MM.1S (cell line): Measurements from ENCODE around the gene SLC18B1.

Experiments used
- DNase-seq: peaks from one replicate; pipeline ENCODE4 v3.0.0-alpha.2; 2015
- H2AFZ ChIP-seq: fragments of 300-600 bp; sonication (generic); 2 replicates; pipeline ENCODE4 v1.6.0; 2016; ENCODE audit warnings: antibody characterized with exemption, low read length
- H3F3A ChIP-seq: fragments of 300-600 bp; sonication (generic); 2 replicates; pipeline ENCODE4 v1.6.1; 2016; ENCODE audit warnings: mild to moderate bottlenecking, antibody characterized with exemption, low read length, moderate library complexity, mixed read lengths; ENCODE audit not compliant: insufficient read depth
- H3K27ac ChIP-seq: fragments of 300-600 bp; sonication (generic); 2 replicates; pipeline ENCODE4 v1.5.1; 2016; ENCODE audit warnings: mild to moderate bottlenecking, low read length
- H3K27me3 ChIP-seq: fragments of 300-600 bp; sonication (generic); replicated peaks from 2 replicates; pipeline ENCODE4 v1.6.0; 2016; ENCODE audit warnings: low read length; ENCODE audit not compliant: insufficient read depth
- H3K36me3 ChIP-seq: fragments of 300-600 bp; sonication (generic); replicated peaks from 2 replicates; pipeline ENCODE4 v1.6.1; 2016; ENCODE audit warnings: mild to moderate bottlenecking, low read length, mixed read lengths; ENCODE audit not compliant: insufficient read depth
- H3K4me1 ChIP-seq: fragments of 300-600 bp; sonication (generic); 2 replicates; pipeline ENCODE4 v1.6.1; 2016; ENCODE audit warnings: low read length, mixed read lengths
- H3K4me2 ChIP-seq: fragments of 300-600 bp; sonication (generic); 2 replicates; pipeline ENCODE4 v1.6.0; 2016; ENCODE audit warnings: low read depth, low read length
- H3K4me3 ChIP-seq: fragments of 300-600 bp; sonication (generic); 2 replicates; pipeline ENCODE4 v1.5.1; 2016; ENCODE audit warnings: low read length, mixed read lengths
- H3K79me2 ChIP-seq: fragments of 300-600 bp; sonication (generic); 2 replicates; pipeline ENCODE4 v1.6.1; 2016; ENCODE audit warnings: mixed run types, low read length, mixed read lengths
- H3K9ac ChIP-seq: fragments of 300-600 bp; sonication (generic); 2 replicates; pipeline ENCODE4 v1.6.1; 2016; ENCODE audit warnings: low read length, mixed read lengths
- H3K9me2 ChIP-seq: fragments of 300-600 bp; sonication (generic); replicated peaks from 2 replicates; pipeline ENCODE4 v1.6.1; 2016; ENCODE audit warnings: mild to moderate bottlenecking, low read length, mixed read lengths; ENCODE audit not compliant: insufficient read depth
- H3K9me3 ChIP-seq: fragments of 300-600 bp; sonication (generic); replicated peaks from 2 replicates; pipeline ENCODE4 v1.6.1; 2016; ENCODE audit warnings: mild to moderate bottlenecking, low read length, mixed read lengths; ENCODE audit not compliant: insufficient read depth
- H4K20me1 ChIP-seq: fragments of 300-600 bp; sonication (generic); 2 replicates; pipeline ENCODE4 v1.6.1; 2016; ENCODE audit warnings: mild to moderate bottlenecking, low read length, moderate library complexity, mixed read lengths; ENCODE audit not compliant: insufficient read depth
- EZH2 ChIP-seq: fragments of 300-600 bp; sonication (generic); optimal IDR thresholded peaks from 2 replicates; pipeline ENCODE3; 2017; ENCODE audit warnings: low read depth, mild to moderate bottlenecking, antibody characterized with exemption, low read length, mixed read lengths
- EZH2phosphoT487 ChIP-seq: fragments of 300-600 bp; sonication (generic); IDR thresholded peaks from 2 replicates; pipeline ENCODE4 v1.6.1; 2018; ENCODE audit warnings: antibody characterized with exemption, low read length
- TF ChIP-seq, protein P1 (sequence below): fragments of 300-600 bp; sonication (generic); IDR thresholded peaks from 2 replicates; pipeline ENCODE4 v1.5.1; 2016; ENCODE audit warnings: antibody characterized with exemption, low read length, mixed read lengths

The SLC18B1 gene

DNA sequence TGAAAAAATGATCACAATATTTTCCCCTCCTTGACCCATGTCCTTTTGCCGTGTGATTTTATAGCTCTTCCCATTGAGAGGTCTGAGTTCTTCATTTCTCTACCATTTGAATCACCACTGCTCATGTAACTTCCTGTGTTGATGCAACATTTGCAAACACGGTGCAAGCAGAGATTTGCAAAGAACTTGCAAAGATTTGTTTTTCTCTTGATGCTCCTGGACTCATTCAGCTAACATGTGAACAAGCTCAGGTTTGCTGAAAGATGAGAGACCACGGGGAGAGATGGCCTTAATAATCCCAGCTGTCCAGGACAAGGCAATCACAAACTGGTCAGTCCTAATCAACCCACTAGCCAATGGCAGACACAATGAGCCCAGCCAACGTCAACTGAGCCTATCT is 49.3 kb downstream of the SLC18B1 start:
- Histone ChIP-seq H3K9me2 (no peaks in the 10 kb centered on the region), H3F3A (no peaks in the 10 kb centered on the region), H3K79me2 (no peaks in the 10 kb centered on the region), H4K20me1 (no peaks in the 10 kb centered on the region), H3K9me3 (no peaks in the 10 kb centered on the region), H2AFZ (no peak overlapping the region), H3K4me1 (no peaks in the 10 kb centered on the region), H3K4me2 (no peak overlapping the region), H3K4me3 (no peak overlapping the region), H3K9ac (no peak overlapping the region), H3K27me3 (no peaks in the 10 kb centered on the region), H3K36me3 (no peaks in the 10 kb centered on the region), H3K27ac (no peak overlapping the region)
- no peak for DNase-seq
- TF ChIP-seq, protein P1, sequence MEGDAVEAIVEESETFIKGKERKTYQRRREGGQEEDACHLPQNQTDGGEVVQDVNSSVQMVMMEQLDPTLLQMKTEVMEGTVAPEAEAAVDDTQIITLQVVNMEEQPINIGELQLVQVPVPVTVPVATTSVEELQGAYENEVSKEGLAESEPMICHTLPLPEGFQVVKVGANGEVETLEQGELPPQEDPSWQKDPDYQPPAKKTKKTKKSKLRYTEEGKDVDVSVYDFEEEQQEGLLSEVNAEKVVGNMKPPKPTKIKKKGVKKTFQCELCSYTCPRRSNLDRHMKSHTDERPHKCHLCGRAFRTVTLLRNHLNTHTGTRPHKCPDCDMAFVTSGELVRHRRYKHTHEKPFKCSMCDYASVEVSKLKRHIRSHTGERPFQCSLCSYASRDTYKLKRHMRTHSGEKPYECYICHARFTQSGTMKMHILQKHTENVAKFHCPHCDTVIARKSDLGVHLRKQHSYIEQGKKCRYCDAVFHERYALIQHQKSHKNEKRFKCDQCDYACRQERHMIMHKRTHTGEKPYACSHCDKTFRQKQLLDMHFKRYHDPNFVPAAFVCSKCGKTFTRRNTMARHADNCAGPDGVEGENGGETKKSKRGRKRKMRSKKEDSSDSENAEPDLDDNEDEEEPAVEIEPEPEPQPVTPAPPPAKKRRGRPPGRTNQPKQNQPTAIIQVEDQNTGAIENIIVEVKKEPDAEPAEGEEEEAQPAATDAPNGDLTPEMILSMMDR: no peak
- TF ChIP-seq EZH2phosphoT487: no peak
- no peak for TF ChIP-seq EZH2

DNA sequence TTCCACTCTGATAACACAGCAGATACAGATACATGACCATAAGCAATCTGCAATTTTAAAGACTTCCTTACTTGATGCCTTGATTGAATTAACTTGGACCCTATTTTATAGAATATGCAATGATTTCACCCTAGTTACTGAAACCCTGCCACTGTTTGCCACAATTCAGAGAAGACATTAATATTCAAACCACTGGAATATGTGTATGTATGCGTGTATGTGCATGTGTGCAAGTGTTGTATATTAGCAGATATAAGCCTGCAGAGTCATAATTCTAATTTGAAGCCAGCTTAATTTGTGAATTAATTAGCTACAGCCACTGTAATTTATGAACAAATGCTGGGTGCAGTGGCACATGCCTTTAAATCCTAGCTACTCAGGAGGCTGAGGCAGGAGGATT is 50.0 kb downstream of the SLC18B1 start:
- Histone ChIP-seq H3K9ac (no peak overlapping the region), H2AFZ (no peak overlapping the region), H3K9me2 (no peaks in the 10 kb centered on the region), H3K79me2 (no peaks in the 10 kb centered on the region), H3K4me1 (no peaks in the 10 kb centered on the region), H3K27me3 (no peaks in the 10 kb centered on the region), H3K27ac (no peak overlapping the region), H3K4me2 (no peak overlapping the region), H3K9me3 (no peaks in the 10 kb centered on the region), H3K4me3 (no peak overlapping the region), H3K36me3 (no peaks in the 10 kb centered on the region), H4K20me1 (no peaks in the 10 kb centered on the region), H3F3A (no peaks in the 10 kb centered on the region)
- TF ChIP-seq, protein P1: no peak
- TF ChIP-seq EZH2 (no peak), EZH2phosphoT487 (no peak)
- DNase-seq: no peak

DNA sequence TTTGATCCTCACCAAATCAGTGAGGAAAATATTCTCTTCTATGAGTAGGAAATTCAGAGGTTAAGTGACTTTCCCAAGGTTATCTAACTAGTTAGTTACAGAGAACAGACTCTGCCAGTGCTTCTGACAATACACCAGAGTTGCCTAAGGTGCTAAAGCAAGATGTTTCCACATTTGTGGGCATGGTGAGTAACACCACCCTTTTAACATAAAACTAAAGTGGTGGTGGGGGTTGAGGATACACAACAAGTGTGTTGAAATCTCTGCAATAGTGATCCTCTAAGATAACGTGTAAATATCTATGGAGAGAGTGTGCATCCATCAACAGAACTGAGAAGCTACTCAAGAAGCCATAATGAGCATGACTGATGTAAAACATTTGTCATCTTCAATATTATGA is 52.4 kb downstream of the SLC18B1 start:
- H3K4me1 ChIP-seq: no peaks in the 10 kb centered on the region
- H4K20me1 ChIP-seq: no peaks in the 10 kb centered on the region
- no peaks in the 10 kb centered on the region for H3K36me3 ChIP-seq
- no peaks in the 10 kb centered on the region for H3K9me2 ChIP-seq
- no peak overlapping the region for H3K27ac ChIP-seq
- H3K4me3 ChIP-seq: no peak overlapping the region
- H3K9ac ChIP-seq: no peak overlapping the region
- TF ChIP-seq, protein P1: no peak
- TF ChIP-seq EZH2phosphoT487 (no peak), EZH2 (no peak)
- no peak for DNase-seq
- no peaks in the 10 kb centered on the region for H3K27me3 ChIP-seq
- H2AFZ ChIP-seq: no peak overlapping the region
- no peaks in the 10 kb centered on the region for H3K9me3 ChIP-seq
- no peak overlapping the region for H3K4me2 ChIP-seq
- no peaks in the 10 kb centered on the region for H3F3A ChIP-seq
- no peaks in the 10 kb centered on the region for H3K79me2 ChIP-seq
